IPS-NIHi7 (cell line): ENCODE measurements around the gene ESRRB.

Experiments used
- DNase-seq: peaks from one replicate; pipeline ENCODE4 v3.0.0; 2012; ENCODE audit warnings: mixed read lengths; ENCODE audit errors: extremely low spot score

ESRRB gene

GRCh38 chr14:76541594-76542219, 165.8 kb downstream of the ESRRB start:
- DNase-seq: no peak

GRCh38 chr14:76546426-76547221, 170.7 kb downstream of the ESRRB start:
- peak; percentile 85 for DNase-seq

GRCh38 chr14:76547831-76548230, 171.9 kb downstream of the ESRRB start:
- no peak for DNase-seq

- DNase-seq: peak; percentile 39
These were observed 174.6 kb downstream of the ESRRB start for GRCh38 chr14:76550534-76550933.

- no peak for DNase-seq
These were observed 175.2 kb downstream of the ESRRB start for GRCh38 chr14:76551116-76551515.
